WTC11 (cell line): ENCODE results near the gene GFPT2. TPM values are rescaled to one million over a fixed set of nuclear protein-coding genes. Genes with fewer than 3 reads are reported as not detected.

Source experiments
- ATAC-seq: fragments of 200-7000 bp; cut with Tn5 transposase; 2 replicates; pipeline ENCODE4 v1.10.0; 2021; ENCODE audit warnings: mild to moderate bottlenecking, moderate library complexity
- CTCF ChIA-PET: fragments of 300-600 bp; sonication (Branson Sonifier 250); formaldehyde crosslinking; loops from one replicate; lab custom pipeline; 2021; ENCODE audit warnings: antibody characterized with exemption; lab: Charles Lee
- POLR2A ChIA-PET: fragments of 350-600 bp; sonication (Branson Sonifier 250); formaldehyde crosslinking; loops from one replicate; lab custom pipeline; 2021; ENCODE audit warnings: antibody characterized with exemption; lab: Charles Lee
- DNase-seq: peaks from one replicate; pipeline ENCODE4 v3.0.0; 2021; ENCODE audit warnings: low spot score
- H3K27ac Mint-ChIP-seq: 2 replicates; pipeline ENCODE4 v1.8.0; 2021; ENCODE audit warnings: mixed read lengths
- H3K27me3 Mint-ChIP-seq: 2 replicates; pipeline ENCODE4 v1.8.0; 2021; ENCODE audit warnings: low read depth, mild to moderate bottlenecking, moderate library complexity, mixed read lengths
- H3K36me3 Mint-ChIP-seq: 2 replicates; pipeline ENCODE4 v1.8.0; 2021; ENCODE audit warnings: mixed read lengths
- H3K4me1 Mint-ChIP-seq: 2 replicates; pipeline ENCODE4 v1.8.0; 2022; ENCODE audit warnings: mixed read lengths
- H3K4me3 Mint-ChIP-seq: 2 replicates; pipeline ENCODE4 v1.8.0; 2021; ENCODE audit warnings: mild to moderate bottlenecking, moderate library complexity, mixed read lengths
- H3K9me3 Mint-ChIP-seq: 2 replicates; pipeline ENCODE4 v1.8.0; 2021; ENCODE audit warnings: mixed read lengths
- ATF1 ChIP-seq: sonication (generic); formaldehyde crosslinking; IDR thresholded peaks from 2 replicates; pipeline ENCODE4 v1.8.1; 2023; ENCODE audit warnings: mild to moderate bottlenecking, moderate library complexity, missing genetic modification reagents
- ETV6 ChIP-seq: sonication (generic); formaldehyde crosslinking; IDR thresholded peaks from 2 replicates; pipeline ENCODE4 v1.8.1; 2022; ENCODE audit warnings: mild to moderate bottlenecking, missing genetic modification reagents
- GABPB1 ChIP-seq: sonication (generic); formaldehyde crosslinking; IDR thresholded peaks from 2 replicates; pipeline ENCODE4 v1.8.1; 2023; ENCODE audit warnings: mild to moderate bottlenecking, missing genetic modification reagents
- MXD4 ChIP-seq: fragments of 250-450 bp; sonication (Bioruptor Pico); IDR thresholded peaks from 2 replicates; pipeline ENCODE4 v1.8.0; 2021; ENCODE audit warnings: mild to moderate bottlenecking, moderate library complexity, borderline replicate concordance
- NFATC4 ChIP-seq: fragments of 250-450 bp; sonication (Bioruptor Pico); IDR thresholded peaks from 2 replicates; pipeline ENCODE4 v1.9.0; 2021; ENCODE audit warnings: mild to moderate bottlenecking
- NFYB ChIP-seq: sonication (generic); formaldehyde crosslinking; conservative IDR thresholded peaks from 2 replicates; pipeline ENCODE4 v1.8.0; 2022; ENCODE audit warnings: low read depth, missing genetic modification reagents
- NR1H2 ChIP-seq: sonication (generic); formaldehyde crosslinking; IDR thresholded peaks from 2 replicates; pipeline ENCODE4 v1.9.0; 2021; ENCODE audit warnings: mild to moderate bottlenecking, moderate library complexity, missing genetic modification reagents
- OVOL2 ChIP-seq: fragments of 250-450 bp; sonication (Bioruptor Pico); IDR thresholded peaks from 2 replicates; pipeline ENCODE4 v1.9.0; 2021; ENCODE audit warnings: mild to moderate bottlenecking, borderline replicate concordance
- PRRX2 ChIP-seq: fragments of 250-450 bp; sonication (Bioruptor Pico); IDR thresholded peaks from 2 replicates; pipeline ENCODE4 v1.8.0; 2021; ENCODE audit warnings: mild to moderate bottlenecking
- RORB ChIP-seq: fragments of 250-450 bp; sonication (Bioruptor Pico); IDR thresholded peaks from 2 replicates; pipeline ENCODE4 v1.9.0; 2021; ENCODE audit warnings: mild to moderate bottlenecking
- SOX15 ChIP-seq: fragments of 250-450 bp; sonication (Bioruptor Pico); IDR thresholded peaks from 2 replicates; pipeline ENCODE4 v1.9.0; 2021; ENCODE audit warnings: mild to moderate bottlenecking
- TEAD4 ChIP-seq: sonication (generic); formaldehyde crosslinking; IDR thresholded peaks from 2 replicates; pipeline ENCODE4 v1.8.0; 2022; ENCODE audit warnings: mild to moderate bottlenecking, missing genetic modification reagents
- ZNF138 ChIP-seq: sonication (generic); formaldehyde crosslinking; conservative IDR thresholded peaks from 2 replicates; pipeline ENCODE4 v1.8.1; 2022; ENCODE audit warnings: mild to moderate bottlenecking, moderate library complexity, missing genetic modification reagents
- ZNF423 ChIP-seq: fragments of 250-450 bp; sonication (Bioruptor Pico); IDR thresholded peaks from 2 replicates; pipeline ENCODE4 v2.1.2; 2022; ENCODE audit warnings: mild to moderate bottlenecking, moderate library complexity
- total RNA-seq: library from RNA; stranded (reverse); gene quantifications from 3 replicates; pipeline ENCODE4 v1.2.3, GENCODE V29; 2021
- TF ChIP-seq, protein P1 (sequence below): sonication (generic); formaldehyde crosslinking; IDR thresholded peaks from 2 replicates; pipeline ENCODE4 v1.8.0; 2023; ENCODE audit warnings: missing genetic modification reagents
- TF ChIP-seq, protein P2 (sequence below): sonication (generic); formaldehyde crosslinking; IDR thresholded peaks from 2 replicates; pipeline ENCODE4 v1.8.1; 2023; ENCODE audit warnings: mild to moderate bottlenecking, missing genetic modification reagents
- TF ChIP-seq, protein P3 (sequence below): fragments of 250-450 bp; sonication (Bioruptor Pico); IDR thresholded peaks from 2 replicates; pipeline ENCODE4 v1.8.0; 2021; ENCODE audit warnings: mild to moderate bottlenecking
- TF ChIP-seq, protein P4 (sequence below): sonication (generic); formaldehyde crosslinking; IDR thresholded peaks from 2 replicates; pipeline ENCODE4 v1.8.1; 2022; ENCODE audit warnings: mild to moderate bottlenecking, moderate library complexity, missing genetic modification reagents
- TF ChIP-seq, protein P5 (sequence below): sonication (generic); formaldehyde crosslinking; IDR thresholded peaks from 2 replicates; pipeline ENCODE4 v1.8.1; 2023; ENCODE audit warnings: mild to moderate bottlenecking, missing genetic modification reagents, moderate library complexity
- TF ChIP-seq, protein P6 (sequence below): sonication (generic); formaldehyde crosslinking; IDR thresholded peaks from 2 replicates; pipeline ENCODE4 v1.8.1; 2022; ENCODE audit warnings: low read depth, missing genetic modification reagents, borderline replicate concordance
- TF ChIP-seq, protein P7 (sequence below): sonication (generic); formaldehyde crosslinking; IDR thresholded peaks from 2 replicates; pipeline ENCODE4 v1.8.0; 2022; ENCODE audit warnings: mild to moderate bottlenecking, missing genetic modification reagents
- TF ChIP-seq, protein P8 (sequence below): sonication (generic); formaldehyde crosslinking; IDR thresholded peaks from 2 replicates; pipeline ENCODE4 v1.8.1; 2022; ENCODE audit warnings: low read depth, mild to moderate bottlenecking, moderate library complexity, missing genetic modification reagents, borderline replicate concordance
- TF ChIP-seq, protein P9 (sequence below): sonication (generic); formaldehyde crosslinking; IDR thresholded peaks from 2 replicates; pipeline ENCODE4 v1.8.0; 2023; ENCODE audit warnings: mild to moderate bottlenecking, missing genetic modification reagents

Gene GFPT2
- total RNA-seq, 1 experiment from 2014 or later: 124 TPM

DNA sequence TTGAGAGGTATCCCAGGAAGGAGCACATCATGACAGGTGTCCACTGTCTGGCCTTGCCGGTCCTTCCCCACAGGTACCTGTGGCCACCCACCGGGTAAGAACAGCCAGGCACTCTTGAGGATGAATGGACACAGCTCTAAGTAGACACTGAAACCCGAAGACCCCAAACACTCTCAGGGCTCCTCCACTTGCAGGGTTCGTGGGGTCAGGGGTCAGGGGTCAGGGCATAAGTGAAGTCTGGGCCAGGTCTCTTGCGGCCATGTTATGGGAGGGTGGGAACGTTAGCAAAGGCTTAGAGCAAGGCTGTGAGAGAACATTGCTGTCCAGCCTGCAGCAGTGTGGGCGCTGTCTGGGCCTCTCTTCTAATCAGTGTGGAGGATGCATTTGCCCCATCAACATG, 101.2 kb downstream of the GFPT2 start:
- ATAC-seq (no peak), DNase-seq (no peak)
- no peak overlapping the region for H3K4me3 Mint-ChIP-seq
- no peak for TF ChIP-seq OVOL2 (CRISPR knock-in tag)
- TF ChIP-seq, protein P1, sequence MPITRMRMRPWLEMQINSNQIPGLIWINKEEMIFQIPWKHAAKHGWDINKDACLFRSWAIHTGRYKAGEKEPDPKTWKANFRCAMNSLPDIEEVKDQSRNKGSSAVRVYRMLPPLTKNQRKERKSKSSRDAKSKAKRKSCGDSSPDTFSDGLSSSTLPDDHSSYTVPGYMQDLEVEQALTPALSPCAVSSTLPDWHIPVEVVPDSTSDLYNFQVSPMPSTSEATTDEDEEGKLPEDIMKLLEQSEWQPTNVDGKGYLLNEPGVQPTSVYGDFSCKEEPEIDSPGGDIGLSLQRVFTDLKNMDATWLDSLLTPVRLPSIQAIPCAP (CRISPR knock-in tag): no peak
- TF ChIP-seq NR1H2 (CRISPR knock-in tag): no peak
- TF ChIP-seq, protein P2, sequence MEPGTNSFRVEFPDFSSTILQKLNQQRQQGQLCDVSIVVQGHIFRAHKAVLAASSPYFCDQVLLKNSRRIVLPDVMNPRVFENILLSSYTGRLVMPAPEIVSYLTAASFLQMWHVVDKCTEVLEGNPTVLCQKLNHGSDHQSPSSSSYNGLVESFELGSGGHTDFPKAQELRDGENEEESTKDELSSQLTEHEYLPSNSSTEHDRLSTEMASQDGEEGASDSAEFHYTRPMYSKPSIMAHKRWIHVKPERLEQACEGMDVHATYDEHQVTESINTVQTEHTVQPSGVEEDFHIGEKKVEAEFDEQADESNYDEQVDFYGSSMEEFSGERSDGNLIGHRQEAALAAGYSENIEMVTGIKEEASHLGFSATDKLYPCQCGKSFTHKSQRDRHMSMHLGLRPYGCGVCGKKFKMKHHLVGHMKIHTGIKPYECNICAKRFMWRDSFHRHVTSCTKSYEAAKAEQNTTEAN (CRISPR knock-in tag): no peak
- TF ChIP-seq, protein P3, sequence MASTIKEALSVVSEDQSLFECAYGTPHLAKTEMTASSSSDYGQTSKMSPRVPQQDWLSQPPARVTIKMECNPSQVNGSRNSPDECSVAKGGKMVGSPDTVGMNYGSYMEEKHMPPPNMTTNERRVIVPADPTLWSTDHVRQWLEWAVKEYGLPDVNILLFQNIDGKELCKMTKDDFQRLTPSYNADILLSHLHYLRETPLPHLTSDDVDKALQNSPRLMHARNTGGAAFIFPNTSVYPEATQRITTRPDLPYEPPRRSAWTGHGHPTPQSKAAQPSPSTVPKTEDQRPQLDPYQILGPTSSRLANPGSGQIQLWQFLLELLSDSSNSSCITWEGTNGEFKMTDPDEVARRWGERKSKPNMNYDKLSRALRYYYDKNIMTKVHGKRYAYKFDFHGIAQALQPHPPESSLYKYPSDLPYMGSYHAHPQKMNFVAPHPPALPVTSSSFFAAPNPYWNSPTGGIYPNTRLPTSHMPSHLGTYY (CRISPR knock-in tag): no peak
- TF ChIP-seq SOX15 (CRISPR knock-in tag): no peak
- TF ChIP-seq NFATC4: no peak
- TF ChIP-seq, protein P4, sequence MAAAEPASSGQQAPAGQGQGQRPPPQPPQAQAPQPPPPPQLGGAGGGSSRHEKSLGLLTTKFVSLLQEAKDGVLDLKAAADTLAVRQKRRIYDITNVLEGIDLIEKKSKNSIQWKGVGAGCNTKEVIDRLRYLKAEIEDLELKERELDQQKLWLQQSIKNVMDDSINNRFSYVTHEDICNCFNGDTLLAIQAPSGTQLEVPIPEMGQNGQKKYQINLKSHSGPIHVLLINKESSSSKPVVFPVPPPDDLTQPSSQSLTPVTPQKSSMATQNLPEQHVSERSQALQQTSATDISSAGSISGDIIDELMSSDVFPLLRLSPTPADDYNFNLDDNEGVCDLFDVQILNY (CRISPR knock-in tag): no peak
- TF ChIP-seq ZNF423 (CRISPR knock-in tag): no peak
- TF ChIP-seq, protein P5, sequence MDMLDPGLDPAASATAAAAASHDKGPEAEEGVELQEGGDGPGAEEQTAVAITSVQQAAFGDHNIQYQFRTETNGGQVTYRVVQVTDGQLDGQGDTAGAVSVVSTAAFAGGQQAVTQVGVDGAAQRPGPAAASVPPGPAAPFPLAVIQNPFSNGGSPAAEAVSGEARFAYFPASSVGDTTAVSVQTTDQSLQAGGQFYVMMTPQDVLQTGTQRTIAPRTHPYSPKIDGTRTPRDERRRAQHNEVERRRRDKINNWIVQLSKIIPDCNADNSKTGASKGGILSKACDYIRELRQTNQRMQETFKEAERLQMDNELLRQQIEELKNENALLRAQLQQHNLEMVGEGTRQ (CRISPR knock-in tag): no peak
- TF ChIP-seq, protein P6, sequence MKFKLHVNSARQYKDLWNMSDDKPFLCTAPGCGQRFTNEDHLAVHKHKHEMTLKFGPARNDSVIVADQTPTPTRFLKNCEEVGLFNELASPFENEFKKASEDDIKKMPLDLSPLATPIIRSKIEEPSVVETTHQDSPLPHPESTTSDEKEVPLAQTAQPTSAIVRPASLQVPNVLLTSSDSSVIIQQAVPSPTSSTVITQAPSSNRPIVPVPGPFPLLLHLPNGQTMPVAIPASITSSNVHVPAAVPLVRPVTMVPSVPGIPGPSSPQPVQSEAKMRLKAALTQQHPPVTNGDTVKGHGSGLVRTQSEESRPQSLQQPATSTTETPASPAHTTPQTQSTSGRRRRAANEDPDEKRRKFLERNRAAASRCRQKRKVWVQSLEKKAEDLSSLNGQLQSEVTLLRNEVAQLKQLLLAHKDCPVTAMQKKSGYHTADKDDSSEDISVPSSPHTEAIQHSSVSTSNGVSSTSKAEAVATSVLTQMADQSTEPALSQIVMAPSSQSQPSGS (CRISPR knock-in tag): no peak
- TF ChIP-seq, protein P7, sequence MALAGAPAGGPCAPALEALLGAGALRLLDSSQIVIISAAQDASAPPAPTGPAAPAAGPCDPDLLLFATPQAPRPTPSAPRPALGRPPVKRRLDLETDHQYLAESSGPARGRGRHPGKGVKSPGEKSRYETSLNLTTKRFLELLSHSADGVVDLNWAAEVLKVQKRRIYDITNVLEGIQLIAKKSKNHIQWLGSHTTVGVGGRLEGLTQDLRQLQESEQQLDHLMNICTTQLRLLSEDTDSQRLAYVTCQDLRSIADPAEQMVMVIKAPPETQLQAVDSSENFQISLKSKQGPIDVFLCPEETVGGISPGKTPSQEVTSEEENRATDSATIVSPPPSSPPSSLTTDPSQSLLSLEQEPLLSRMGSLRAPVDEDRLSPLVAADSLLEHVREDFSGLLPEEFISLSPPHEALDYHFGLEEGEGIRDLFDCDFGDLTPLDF (CRISPR knock-in tag): no peak
- TF ChIP-seq PRRX2 (CRISPR knock-in tag): no peak
- POLR2A ChIA-PET: no interaction called here
- H3K9me3 Mint-ChIP-seq: peaks cover 47% of the 10 kb centered on the region
- H3K4me1 Mint-ChIP-seq: no peaks in the 10 kb centered on the region
- peaks cover 93% of the 10 kb centered on the region for H3K36me3 Mint-ChIP-seq
- no peak overlapping the region for H3K27ac Mint-ChIP-seq
- CTCF ChIA-PET: no interaction called here
- peaks cover 5% of the 10 kb centered on the region; the same call in 1 of the 2 replicates for H3K27me3 Mint-ChIP-seq

DNA sequence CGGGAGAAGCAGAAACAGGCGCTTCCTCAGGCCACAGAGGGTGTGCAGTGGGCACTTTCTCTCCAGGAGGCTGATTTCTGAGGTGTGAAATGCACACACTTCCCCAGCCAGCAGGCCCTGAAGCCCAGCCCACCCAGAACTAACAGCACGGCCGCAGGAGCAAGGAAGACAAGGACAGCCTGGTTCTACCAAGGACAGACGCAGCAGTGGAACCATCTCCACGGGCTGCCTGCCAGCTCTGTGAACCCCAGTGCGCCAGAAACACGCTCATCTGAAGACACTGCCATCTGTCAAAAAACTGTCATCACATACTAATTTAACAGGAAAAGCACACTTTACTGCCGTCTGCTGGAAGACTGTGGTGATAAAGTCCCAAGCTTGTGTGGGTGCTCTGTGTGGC, 102.0 kb downstream of the GFPT2 start:
- Mint-ChIP-seq H3K27ac (no peak overlapping the region), H3K9me3 (peaks cover 44% of the 10 kb centered on the region), H3K27me3 (peaks cover 5% of the 10 kb centered on the region; the same call in 1 of the 2 replicates), H3K4me1 (no peaks in the 10 kb centered on the region), H3K36me3 (peaks cover 92% of the 10 kb centered on the region), H3K4me3 (no peak overlapping the region)
- ChIA-PET CTCF (no interaction called here), POLR2A (no interaction called here)
- ATAC-seq (no peak), DNase-seq (no peak)
- TF ChIP-seq ETV6 (CRISPR knock-in tag) (no peak), ATF1 (no peak), NFYB (CRISPR knock-in tag) (no peak), RORB (CRISPR knock-in tag) (no peak), ZNF138 (CRISPR knock-in tag) (no peak), TEAD4 (CRISPR knock-in tag) (no peak), MXD4 (CRISPR knock-in tag) (no peak), GABPB1 (CRISPR knock-in tag) (no peak)
- TF ChIP-seq, protein P6 (CRISPR knock-in tag): no peak
- TF ChIP-seq, protein P8, sequence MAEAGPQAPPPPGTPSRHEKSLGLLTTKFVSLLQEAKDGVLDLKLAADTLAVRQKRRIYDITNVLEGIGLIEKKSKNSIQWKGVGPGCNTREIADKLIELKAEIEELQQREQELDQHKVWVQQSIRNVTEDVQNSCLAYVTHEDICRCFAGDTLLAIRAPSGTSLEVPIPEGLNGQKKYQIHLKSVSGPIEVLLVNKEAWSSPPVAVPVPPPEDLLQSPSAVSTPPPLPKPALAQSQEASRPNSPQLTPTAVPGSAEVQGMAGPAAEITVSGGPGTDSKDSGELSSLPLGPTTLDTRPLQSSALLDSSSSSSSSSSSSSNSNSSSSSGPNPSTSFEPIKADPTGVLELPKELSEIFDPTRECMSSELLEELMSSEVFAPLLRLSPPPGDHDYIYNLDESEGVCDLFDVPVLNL: no peak
- TF ChIP-seq, protein P9, sequence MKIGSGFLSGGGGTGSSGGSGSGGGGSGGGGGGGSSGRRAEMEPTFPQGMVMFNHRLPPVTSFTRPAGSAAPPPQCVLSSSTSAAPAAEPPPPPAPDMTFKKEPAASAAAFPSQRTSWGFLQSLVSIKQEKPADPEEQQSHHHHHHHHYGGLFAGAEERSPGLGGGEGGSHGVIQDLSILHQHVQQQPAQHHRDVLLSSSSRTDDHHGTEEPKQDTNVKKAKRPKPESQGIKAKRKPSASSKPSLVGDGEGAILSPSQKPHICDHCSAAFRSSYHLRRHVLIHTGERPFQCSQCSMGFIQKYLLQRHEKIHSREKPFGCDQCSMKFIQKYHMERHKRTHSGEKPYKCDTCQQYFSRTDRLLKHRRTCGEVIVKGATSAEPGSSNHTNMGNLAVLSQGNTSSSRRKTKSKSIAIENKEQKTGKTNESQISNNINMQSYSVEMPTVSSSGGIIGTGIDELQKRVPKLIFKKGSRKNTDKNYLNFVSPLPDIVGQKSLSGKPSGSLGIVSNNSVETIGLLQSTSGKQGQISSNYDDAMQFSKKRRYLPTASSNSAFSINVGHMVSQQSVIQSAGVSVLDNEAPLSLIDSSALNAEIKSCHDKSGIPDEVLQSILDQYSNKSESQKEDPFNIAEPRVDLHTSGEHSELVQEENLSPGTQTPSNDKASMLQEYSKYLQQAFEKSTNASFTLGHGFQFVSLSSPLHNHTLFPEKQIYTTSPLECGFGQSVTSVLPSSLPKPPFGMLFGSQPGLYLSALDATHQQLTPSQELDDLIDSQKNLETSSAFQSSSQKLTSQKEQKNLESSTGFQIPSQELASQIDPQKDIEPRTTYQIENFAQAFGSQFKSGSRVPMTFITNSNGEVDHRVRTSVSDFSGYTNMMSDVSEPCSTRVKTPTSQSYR (CRISPR knock-in tag): no peak
